H9 (cell line): ENCODE results near the gene ZP1. TPM values are rescaled to one million over a fixed set of nuclear protein-coding genes. Genes with fewer than 3 reads are reported as not detected.

Experiments
- DNase-seq: peaks from one replicate; pipeline ENCODE4 v3.0.0-alpha.2; 2017
- H2AFZ ChIP-seq: one replicate; pipeline ENCODE4 v1.6.1; 2013; ENCODE audit warnings: mild to moderate bottlenecking, low read length, control low read depth, moderate library complexity
- H2AK5ac ChIP-seq: 2 replicates; pipeline ENCODE4 v1.6.1; 2013; ENCODE audit warnings: low read length, control low read depth, mixed read lengths; ENCODE audit not compliant: insufficient read length
- H2BK120ac ChIP-seq: one replicate; pipeline ENCODE4 v1.6.1; 2013; ENCODE audit warnings: low read depth, mild to moderate bottlenecking, low read length, control low read depth, inconsistent platforms; ENCODE audit not compliant: poor library complexity, severe bottlenecking
- H2BK12ac ChIP-seq: 2 replicates; pipeline ENCODE4 v1.6.1; 2013; ENCODE audit warnings: low read length, control low read depth, mixed read lengths, low read depth; ENCODE audit not compliant: insufficient read length
- H2BK15ac ChIP-seq: 2 replicates; pipeline ENCODE4 v1.6.1; 2013; ENCODE audit warnings: low read depth, low read length, control low read depth
- H2BK20ac ChIP-seq: one replicate; pipeline ENCODE4 v1.6.1; 2013; ENCODE audit warnings: low read depth, mild to moderate bottlenecking, low read length, control low read depth, inconsistent platforms; ENCODE audit not compliant: poor library complexity, severe bottlenecking
- H2BK5ac ChIP-seq: 2 replicates; pipeline ENCODE4 v1.6.1; 2013; ENCODE audit warnings: low read length, control low read depth, mixed read lengths; ENCODE audit not compliant: insufficient read length
- H3K14ac ChIP-seq: 2 replicates; pipeline ENCODE4 v1.6.1; 2013; ENCODE audit warnings: low read length, control low read depth; ENCODE audit not compliant: insufficient read depth
- H3K18ac ChIP-seq: 2 replicates; pipeline ENCODE4 v1.6.1; 2013; ENCODE audit warnings: low read depth, mild to moderate bottlenecking, mixed read lengths, low read length, control low read depth; ENCODE audit not compliant: insufficient read length
- H3K23ac ChIP-seq: 2 replicates; pipeline ENCODE4 v1.6.1; 2013; ENCODE audit warnings: low read length, control low read depth, mixed read lengths, low read depth; ENCODE audit not compliant: insufficient read length
- H3K23me2 ChIP-seq: 2 replicates; pipeline ENCODE4 v1.6.1; 2013; ENCODE audit warnings: low read depth, mild to moderate bottlenecking, mixed read lengths, low read length, control low read depth; ENCODE audit not compliant: insufficient read length, poor library complexity, severe bottlenecking
- H3K27ac ChIP-seq: 2 replicates; pipeline ENCODE4 v1.5.1; 2013; ENCODE audit warnings: low read length, control low read depth, mixed read lengths, low read depth; ENCODE audit not compliant: insufficient read length
- H3K27me3 ChIP-seq: 2 replicates; pipeline ENCODE4 v1.6.1; 2013; ENCODE audit warnings: low read length, control low read depth, inconsistent platforms; ENCODE audit not compliant: insufficient read depth
- H3K4ac ChIP-seq: 2 replicates; pipeline ENCODE4 v1.6.1; 2013; ENCODE audit warnings: low read depth, mild to moderate bottlenecking, control low read depth, inconsistent platforms, low read length, moderate library complexity
- H3K4me1 ChIP-seq: 2 replicates; pipeline ENCODE4 v1.6.1; 2013; ENCODE audit warnings: low read length, control low read depth, inconsistent platforms; ENCODE audit not compliant: insufficient read depth
- H3K4me2 ChIP-seq: 2 replicates; pipeline ENCODE4 v1.6.1; 2013; ENCODE audit warnings: low read length, control low read depth, mixed read lengths; ENCODE audit not compliant: insufficient read length, insufficient read depth
- H3K56ac ChIP-seq: 2 replicates; pipeline ENCODE4 v1.6.1; 2013; ENCODE audit warnings: low read depth, mild to moderate bottlenecking, mixed read lengths, low read length, control low read depth; ENCODE audit not compliant: insufficient read length
- H3K79me1 ChIP-seq: 2 replicates; pipeline ENCODE4 v1.6.1; 2013; ENCODE audit warnings: low read depth, mild to moderate bottlenecking, moderate library complexity, low read length, control low read depth, inconsistent platforms; ENCODE audit not compliant: insufficient read depth, poor library complexity, severe bottlenecking
- H3K79me2 ChIP-seq: 2 replicates; pipeline ENCODE4 v1.6.1; 2013; ENCODE audit warnings: low read length, control low read depth, inconsistent platforms; ENCODE audit not compliant: insufficient read depth
- H3K9ac ChIP-seq: 2 replicates; pipeline ENCODE4 v1.6.1; 2013; ENCODE audit warnings: low read length, control low read depth, mixed read lengths; ENCODE audit not compliant: insufficient read length; ENCODE audit errors: extremely low read depth
- H3K9me3 ChIP-seq: one replicate; pipeline ENCODE4 v1.6.1; 2013; ENCODE audit warnings: low read depth, low read length, inconsistent platforms; ENCODE audit not compliant: control insufficient read depth
- H3T11ph ChIP-seq: one replicate; pipeline ENCODE4 v1.6.1; 2013; ENCODE audit warnings: mild to moderate bottlenecking, low read length, control low read depth, inconsistent platforms
- H4K20me1 ChIP-seq: one replicate; pipeline ENCODE4 v1.6.1; 2013; ENCODE audit not compliant: control insufficient read depth, insufficient read length, insufficient read depth
- H4K5ac ChIP-seq: 2 replicates; pipeline ENCODE4 v1.6.1; 2013; ENCODE audit warnings: low read depth, mild to moderate bottlenecking, mixed read lengths, low read length, control low read depth; ENCODE audit not compliant: insufficient read length
- H4K8ac ChIP-seq: replicated peaks from 2 replicates; pipeline ENCODE4 v1.6.1; 2013; ENCODE audit warnings: low read length, control low read depth, mixed read lengths, low read depth; ENCODE audit not compliant: insufficient read length
- H4K91ac ChIP-seq: 2 replicates; pipeline ENCODE4 v1.6.1; 2013; ENCODE audit warnings: low read depth, mild to moderate bottlenecking, moderate library complexity, mixed read lengths, low read length, control low read depth; ENCODE audit not compliant: insufficient read length
- H3K27ac Mint-ChIP-seq, 3 experiments: 2 replicates in 2 of 3; 3 replicates in 1 of 3; pipeline ENCODE4 v1.8.0; 2020 to 2021; ENCODE audit warnings: mixed read lengths in 3 of 3, mild to moderate bottlenecking in 1 of 3, moderate library complexity in 1 of 3
- H3K27me3 Mint-ChIP-seq: 2 replicates; pipeline ENCODE4 v1.8.0; 2021; ENCODE audit warnings: low read depth, mild to moderate bottlenecking, moderate library complexity, mixed read lengths
- H3K36me3 Mint-ChIP-seq, 3 experiments: 2 replicates in 2 of 3; 3 replicates in 1 of 3; pipeline ENCODE4 v1.8.0; 2020 to 2021; ENCODE audit warnings: low read depth in 3 of 3, mixed read lengths in 3 of 3; ENCODE audit not compliant: insufficient read depth in 1 of 3
- H3K4me1 Mint-ChIP-seq, 2 experiments: 2 replicates each; pipeline ENCODE4 v1.8.0; 2020; ENCODE audit warnings: mixed read lengths in 2 of 2
- H3K4me3 Mint-ChIP-seq, 2 experiments: 2 replicates in 1 of 2; 3 replicates in 1 of 2; pipeline ENCODE4 v1.8.0; 2020 to 2021; ENCODE audit warnings: mild to moderate bottlenecking in 2 of 2, mixed read lengths in 2 of 2, moderate library complexity in 1 of 2
- H3K9me3 Mint-ChIP-seq, 2 experiments: 2 replicates in 1 of 2; 3 replicates in 1 of 2; pipeline ENCODE4 v1.8.0; 2020; ENCODE audit warnings: mild to moderate bottlenecking in 2 of 2, mixed read lengths in 2 of 2, moderate library complexity in 1 of 2
- WGBS: extraction: QIAGEN DNeasy Blood & Tissue Kit; methylation state at CpG from one replicate; pipeline ENCODE4 v1.1.7; 2013; ENCODE audit warnings: missing lambda C conversion rate, low lambda C conversion rate, mixed read lengths; ENCODE audit not compliant: insufficient read length; ENCODE audit errors: extremely low coverage; 5-methylcytosine and 5-hydroxymethylcytosine counted together
- total RNA-seq: library from RNA; stranded (reverse); gene quantifications from 2 replicates; pipeline ENCODE4 v1.2.1, GENCODE V29; 2021
- TF ChIP-seq, protein P1 (sequence below): fragments of 200-600 bp; sonication (generic); conservative IDR thresholded peaks from 3 replicates; pipeline ENCODE4 v1.8.0; 2021; ENCODE audit warnings: antibody characterized with exemption, mild to moderate bottlenecking

Gene ZP1
- total RNA-seq, 1 experiment from 2014 or later, result not detected

DNA sequence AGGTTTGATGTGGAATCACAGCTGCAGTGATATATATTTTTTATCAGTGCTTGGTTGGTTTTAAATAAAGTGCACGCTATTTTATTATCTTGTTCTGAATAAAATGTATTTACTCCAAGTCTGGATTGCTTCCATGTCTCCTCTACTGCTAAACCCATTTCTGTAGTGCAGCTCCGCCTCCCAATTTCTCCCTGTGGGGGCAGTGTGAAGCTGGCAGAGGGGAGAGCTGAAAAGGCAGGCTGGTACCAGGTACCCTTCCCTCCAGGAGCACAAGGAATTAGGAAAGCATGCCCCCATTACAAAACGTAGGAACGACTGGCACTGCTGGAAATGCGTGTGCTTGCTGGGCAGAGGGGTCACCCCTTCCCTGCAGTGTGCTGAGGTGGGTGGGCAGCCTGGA is 56.0 kb downstream of the ZP1 start:
- H3K9me3 ChIP-seq, result no peaks in the 10 kb centered on the region
- H4K8ac ChIP-seq, result no peak overlapping the region
- H2AK5ac ChIP-seq, result no peak overlapping the region
- peaks cover 2% of the 10 kb centered on the region for H3K4me1 ChIP-seq
- no peaks in the 10 kb centered on the region for H3K27me3 ChIP-seq
- H3K4ac ChIP-seq, result no peak overlapping the region
- no peaks in the 10 kb centered on the region for H4K20me1 ChIP-seq
- H3K23me2 ChIP-seq, result peaks cover 10% of the 10 kb centered on the region
- H3K9ac ChIP-seq, result no peak overlapping the region
- H3K23ac ChIP-seq, result no peak overlapping the region
- no peaks in the 10 kb centered on the region for H3K79me1 ChIP-seq
- H3T11ph ChIP-seq, result no peak overlapping the region
- Mint-ChIP-seq H3K9me3 (no peaks in the 10 kb centered on the region), H3K4me3 (peak overlapping the region in 1 of 2 experiments; percentile 51; a peak in 2 of 5 replicates), H3K36me3 (peaks cover 25 to 50% (median 44%) of the 10 kb centered on the region in 3 experiments; a peak in 6 of 7 replicates), H3K27ac (no peak overlapping the region), H3K27me3 (peaks cover 7% of the 10 kb centered on the region), H3K4me1 (peaks cover 16 to 21% of the 10 kb centered on the region in 2 experiments)
- H4K91ac ChIP-seq, result no peak overlapping the region
- H2BK5ac ChIP-seq, result no peak overlapping the region
- H2BK20ac ChIP-seq, result no peak overlapping the region
- no peaks in the 10 kb centered on the region for H3K79me2 ChIP-seq
- H2BK15ac ChIP-seq, result no peak overlapping the region
- H2BK120ac ChIP-seq, result no peak overlapping the region
- WGBS, result no CpG with 5 or more reads among the region's 5 CpGs
- no peak overlapping the region for H3K56ac ChIP-seq
- TF ChIP-seq, protein P1, sequence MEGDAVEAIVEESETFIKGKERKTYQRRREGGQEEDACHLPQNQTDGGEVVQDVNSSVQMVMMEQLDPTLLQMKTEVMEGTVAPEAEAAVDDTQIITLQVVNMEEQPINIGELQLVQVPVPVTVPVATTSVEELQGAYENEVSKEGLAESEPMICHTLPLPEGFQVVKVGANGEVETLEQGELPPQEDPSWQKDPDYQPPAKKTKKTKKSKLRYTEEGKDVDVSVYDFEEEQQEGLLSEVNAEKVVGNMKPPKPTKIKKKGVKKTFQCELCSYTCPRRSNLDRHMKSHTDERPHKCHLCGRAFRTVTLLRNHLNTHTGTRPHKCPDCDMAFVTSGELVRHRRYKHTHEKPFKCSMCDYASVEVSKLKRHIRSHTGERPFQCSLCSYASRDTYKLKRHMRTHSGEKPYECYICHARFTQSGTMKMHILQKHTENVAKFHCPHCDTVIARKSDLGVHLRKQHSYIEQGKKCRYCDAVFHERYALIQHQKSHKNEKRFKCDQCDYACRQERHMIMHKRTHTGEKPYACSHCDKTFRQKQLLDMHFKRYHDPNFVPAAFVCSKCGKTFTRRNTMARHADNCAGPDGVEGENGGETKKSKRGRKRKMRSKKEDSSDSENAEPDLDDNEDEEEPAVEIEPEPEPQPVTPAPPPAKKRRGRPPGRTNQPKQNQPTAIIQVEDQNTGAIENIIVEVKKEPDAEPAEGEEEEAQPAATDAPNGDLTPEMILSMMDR, result no peak; the same call in 2 of the 3 replicates
- no peak overlapping the region for H3K4me2 ChIP-seq
- DNase-seq, result no peak
- no peak overlapping the region for H2AFZ ChIP-seq
- no peak overlapping the region for H4K5ac ChIP-seq
- H3K14ac ChIP-seq, result no peak overlapping the region
- no peak overlapping the region for H2BK12ac ChIP-seq
- no peak overlapping the region for H3K18ac ChIP-seq
- no peak overlapping the region for H3K27ac ChIP-seq
